ENCODE results near the gene GNS.

The GNS gene

DNA sequence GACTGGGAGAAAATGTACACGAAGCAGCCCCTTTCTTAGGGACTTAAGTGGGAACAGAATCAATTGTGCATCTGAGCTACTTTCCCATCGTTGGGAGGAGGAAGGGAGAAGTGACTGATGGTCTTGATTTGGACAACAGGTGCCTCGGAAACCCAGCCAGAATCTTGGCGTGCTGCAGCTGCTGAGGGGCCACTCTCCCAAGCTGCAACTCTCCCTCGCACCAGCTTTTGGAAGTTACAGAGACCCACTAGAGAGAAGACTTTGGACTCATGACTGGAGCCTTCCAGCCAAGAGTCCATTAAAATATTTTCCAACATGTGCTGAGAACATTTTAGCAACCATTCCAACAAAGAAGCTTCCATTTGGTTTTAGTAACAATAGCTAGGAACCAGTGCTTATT is 52.3 kb downstream of the GNS start:
- TF ChIP-seq, protein P1, sequence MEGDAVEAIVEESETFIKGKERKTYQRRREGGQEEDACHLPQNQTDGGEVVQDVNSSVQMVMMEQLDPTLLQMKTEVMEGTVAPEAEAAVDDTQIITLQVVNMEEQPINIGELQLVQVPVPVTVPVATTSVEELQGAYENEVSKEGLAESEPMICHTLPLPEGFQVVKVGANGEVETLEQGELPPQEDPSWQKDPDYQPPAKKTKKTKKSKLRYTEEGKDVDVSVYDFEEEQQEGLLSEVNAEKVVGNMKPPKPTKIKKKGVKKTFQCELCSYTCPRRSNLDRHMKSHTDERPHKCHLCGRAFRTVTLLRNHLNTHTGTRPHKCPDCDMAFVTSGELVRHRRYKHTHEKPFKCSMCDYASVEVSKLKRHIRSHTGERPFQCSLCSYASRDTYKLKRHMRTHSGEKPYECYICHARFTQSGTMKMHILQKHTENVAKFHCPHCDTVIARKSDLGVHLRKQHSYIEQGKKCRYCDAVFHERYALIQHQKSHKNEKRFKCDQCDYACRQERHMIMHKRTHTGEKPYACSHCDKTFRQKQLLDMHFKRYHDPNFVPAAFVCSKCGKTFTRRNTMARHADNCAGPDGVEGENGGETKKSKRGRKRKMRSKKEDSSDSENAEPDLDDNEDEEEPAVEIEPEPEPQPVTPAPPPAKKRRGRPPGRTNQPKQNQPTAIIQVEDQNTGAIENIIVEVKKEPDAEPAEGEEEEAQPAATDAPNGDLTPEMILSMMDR (IDR thresholded peaks at IDR 0.05; ENCODE audit: low read depth, low read length, missing control alignments) = no peak
- H3K4me3 ChIP-seq (ENCODE audit: low read depth, low read length) = no peak overlapping the region
- no peak for DNase-seq (ENCODE audit: low read depth)

DNA sequence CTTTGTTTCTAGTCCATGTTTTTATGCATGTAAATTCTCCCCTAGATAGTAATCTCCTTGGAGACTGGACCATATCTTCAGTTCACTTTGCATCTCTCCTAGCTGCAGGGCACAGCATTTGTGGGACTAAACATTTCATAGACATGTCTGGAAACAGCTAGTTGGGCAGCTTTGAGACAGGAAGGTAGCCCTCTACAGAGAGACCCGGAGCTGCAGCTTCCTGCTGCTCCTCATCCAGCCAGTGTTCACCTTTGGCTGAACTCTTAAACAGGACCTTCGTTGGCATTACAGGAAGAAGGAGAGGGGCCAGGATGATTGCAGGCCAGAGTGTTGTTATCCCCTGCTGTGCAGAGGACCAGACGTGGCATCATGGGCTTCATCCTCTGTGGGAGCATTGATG is 52.9 kb downstream of the GNS start:
- no peak overlapping the region for H3K4me3 ChIP-seq (ENCODE audit: low read depth, low read length)
- DNase-seq (ENCODE audit: low read depth) = no peak
- TF ChIP-seq, protein P1 (IDR thresholded peaks at IDR 0.05; ENCODE audit: low read depth, low read length, missing control alignments) = no peak

DNA sequence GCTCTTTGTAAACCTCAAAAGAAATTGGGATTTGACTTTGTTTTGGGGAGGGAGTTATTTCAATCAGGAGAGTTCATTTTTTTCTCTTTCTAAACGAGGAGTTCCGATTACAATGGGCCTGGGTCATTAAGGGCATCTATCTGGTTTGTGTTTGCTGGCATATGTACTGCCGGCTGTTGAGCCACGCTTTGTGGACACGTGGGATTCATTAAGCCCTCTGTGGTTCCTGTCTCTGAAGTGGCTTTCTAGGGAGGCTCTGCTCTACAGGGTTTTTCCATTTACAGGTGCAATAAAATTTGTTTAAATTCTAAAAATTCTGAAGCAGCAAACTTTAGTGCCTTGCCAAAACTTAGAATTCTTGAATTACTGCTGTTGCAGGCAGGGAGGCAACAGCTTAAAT is 57.9 kb downstream of the GNS start:
- DNase-seq (ENCODE audit: low read depth) = no peak
- TF ChIP-seq, protein P1 (IDR thresholded peaks at IDR 0.05; ENCODE audit: low read depth, low read length, missing control alignments) = no peak
- no peak overlapping the region for H3K4me3 ChIP-seq (ENCODE audit: low read depth, low read length)

DNA sequence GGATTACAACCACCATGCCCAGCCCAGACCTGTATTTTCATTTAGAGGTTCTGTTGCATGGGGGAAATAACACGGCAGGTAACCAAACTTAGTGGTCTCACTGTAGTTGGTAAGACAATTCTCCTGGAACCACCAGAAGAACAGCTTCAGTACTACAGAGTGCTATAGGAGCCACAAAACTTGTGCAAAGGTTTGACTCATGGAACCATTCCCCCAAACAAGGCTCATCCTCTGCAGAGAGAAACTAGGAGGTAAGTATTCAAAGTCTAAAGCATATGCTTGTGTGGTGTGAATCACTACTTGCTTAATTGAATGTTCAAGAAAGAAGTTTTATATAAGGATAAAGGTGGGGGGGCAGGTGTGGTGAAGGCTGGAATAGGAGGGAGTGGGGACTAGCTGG is 58.7 kb downstream of the GNS start:
- TF ChIP-seq, protein P1 (IDR thresholded peaks at IDR 0.05; ENCODE audit: low read depth, low read length, missing control alignments) = no peak
- DNase-seq (ENCODE audit: low read depth) = no peak
- no peak overlapping the region for H3K4me3 ChIP-seq (ENCODE audit: low read depth, low read length)

DNA sequence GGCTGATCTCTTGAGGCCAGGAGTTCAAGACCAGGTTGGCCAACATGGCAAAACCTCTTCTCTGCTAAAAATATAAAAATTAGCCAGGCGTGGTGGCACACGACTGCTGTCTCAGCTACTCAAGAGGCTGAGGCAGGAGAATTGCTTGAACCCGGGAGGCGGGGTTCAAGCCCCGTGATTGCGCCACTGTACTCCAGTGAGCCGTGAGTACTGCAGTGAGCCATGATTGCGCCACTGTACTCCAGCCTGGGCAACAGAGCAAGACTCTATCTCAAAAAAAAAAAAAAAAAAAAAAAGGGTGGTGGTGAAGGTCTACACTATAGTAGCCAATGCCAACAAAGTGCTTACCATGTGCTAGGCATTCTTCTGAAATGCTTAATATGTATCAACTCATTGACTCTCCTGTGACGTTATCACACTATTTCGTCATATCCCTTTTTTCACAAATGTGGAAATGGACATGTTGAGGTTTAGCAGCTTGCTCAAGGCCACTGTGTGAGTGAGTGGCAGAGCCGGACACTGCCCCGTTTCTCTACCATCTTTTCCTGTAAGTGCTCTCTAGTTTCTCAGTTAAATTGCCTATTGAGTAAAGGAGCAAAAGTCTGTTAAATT is 59.6 kb downstream of the GNS start:
- H3K4me3 ChIP-seq (ENCODE audit: low read depth, low read length) = no peak overlapping the region
- TF ChIP-seq, protein P1 (IDR thresholded peaks at IDR 0.05; ENCODE audit: low read depth, low read length, missing control alignments) = no peak
- no peak for DNase-seq (ENCODE audit: low read depth)

DNA sequence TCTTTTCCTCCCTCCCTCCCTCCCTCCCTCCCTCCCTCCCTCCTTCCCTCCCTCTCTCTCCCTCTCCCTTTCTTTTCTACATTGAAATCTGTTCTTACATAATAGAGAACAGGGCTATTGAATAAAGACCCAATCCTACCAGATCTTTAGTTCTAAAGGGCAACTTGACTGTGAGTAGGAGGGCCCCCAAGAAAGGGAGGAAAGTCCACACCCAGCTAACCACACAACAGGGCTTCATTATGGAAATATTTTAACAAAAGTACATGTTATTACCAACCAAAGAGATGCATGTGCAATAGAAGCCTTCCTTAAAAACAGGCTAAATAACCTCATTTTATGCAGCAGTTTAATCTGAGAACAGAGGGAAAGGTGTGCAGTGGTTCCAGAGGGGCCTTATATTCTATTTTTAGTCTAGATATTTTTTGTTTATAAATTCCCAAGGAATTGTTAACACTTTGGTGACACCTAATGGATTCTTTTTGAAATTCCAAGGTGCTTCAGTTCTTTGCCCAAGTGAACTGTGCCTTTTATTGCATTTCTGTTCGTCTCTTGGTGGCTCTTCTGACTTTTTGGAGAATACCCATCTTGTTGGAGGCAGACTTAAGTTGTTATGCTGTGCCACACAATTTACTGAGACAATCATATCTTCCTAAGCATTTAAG is 63.0 kb downstream of the GNS start:
- TF ChIP-seq, protein P1 (IDR thresholded peaks at IDR 0.05; ENCODE audit: low read depth, low read length, missing control alignments) = no peak
- DNase-seq (ENCODE audit: low read depth) = no peak
- no peak overlapping the region for H3K4me3 ChIP-seq (ENCODE audit: low read depth, low read length)

DNA sequence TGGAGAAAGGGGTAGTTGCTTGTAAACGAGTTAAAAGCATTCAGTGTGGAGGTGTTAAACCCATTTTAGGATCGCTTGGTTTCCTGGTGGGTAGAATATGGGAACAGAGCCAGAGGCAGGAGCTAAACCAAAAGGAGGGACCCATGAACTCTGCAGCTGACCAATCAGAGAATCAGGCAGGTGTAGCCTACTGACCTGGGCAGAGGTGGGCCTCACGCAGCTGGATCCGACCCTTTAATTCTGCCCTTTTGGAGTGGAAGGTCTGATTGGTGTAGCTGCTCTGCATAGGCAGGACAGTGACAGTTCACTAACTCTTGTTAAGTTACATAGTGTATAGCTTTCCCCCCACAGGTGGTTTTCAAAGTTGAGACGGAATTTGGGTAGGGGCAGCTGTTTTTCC is 63.7 kb downstream of the GNS start:
- TF ChIP-seq, protein P1 (IDR thresholded peaks at IDR 0.05; ENCODE audit: low read depth, low read length, missing control alignments) = no peak
- no peak for DNase-seq (ENCODE audit: low read depth)
- no peak overlapping the region for H3K4me3 ChIP-seq (ENCODE audit: low read depth, low read length)
